ENCODE results near the gene DNAH8. TPM values are rescaled to one million over a fixed set of nuclear protein-coding genes. Genes with fewer than 3 reads are reported as not detected.

Gene DNAH8
- total RNA-seq, 2 experiments from 2014 or later: 0.03 to 0.05 TPM

GRCh38 chr6:39060467-39061160, 345.5 kb downstream of the DNAH8 start:
- Mint-ChIP-seq H3K27ac (no peak overlapping the region), H3K4me3 (no peak overlapping the region), H3K27me3 (peaks cover 6% of the 10 kb centered on the region), H3K4me1 (no peaks in the 10 kb centered on the region), H3K9me3 (no peaks in the 10 kb centered on the region), H3K36me3 (ENCODE audit: low read depth) (no peaks in the 10 kb centered on the region)
- CTCF ChIA-PET: interaction anchor here (1.4 kb wide), 1 partner anchor 64 kb away, joined by 3 read pairs; no protein-coding TSS in a partner anchor
- DNase-seq: no peak
- POLR2A ChIA-PET: no interaction called here

DNA sequence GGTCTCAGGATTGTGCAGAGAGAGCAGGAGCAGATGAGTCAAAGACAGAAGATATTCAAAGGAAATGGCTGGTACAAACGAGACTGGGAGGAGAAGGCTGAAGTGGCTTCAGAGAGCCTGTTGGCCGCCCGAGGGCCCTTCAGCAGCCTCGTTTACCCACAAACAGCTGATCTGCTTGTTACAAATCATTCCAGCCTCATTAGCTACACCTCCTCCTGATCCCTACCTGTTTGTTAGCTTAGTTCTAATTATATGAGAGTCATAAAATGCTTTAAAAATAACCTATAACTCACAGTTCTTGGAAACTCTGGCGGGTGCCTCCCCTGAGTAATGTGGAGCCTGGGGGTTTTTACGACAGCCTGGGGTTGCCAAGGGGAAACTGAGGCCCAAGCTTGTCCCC, 346.1 kb downstream of the DNAH8 start:
- POLR2A ChIA-PET: no interaction called here
- peaks cover 6% of the 10 kb centered on the region for H3K27me3 Mint-ChIP-seq

DNA sequence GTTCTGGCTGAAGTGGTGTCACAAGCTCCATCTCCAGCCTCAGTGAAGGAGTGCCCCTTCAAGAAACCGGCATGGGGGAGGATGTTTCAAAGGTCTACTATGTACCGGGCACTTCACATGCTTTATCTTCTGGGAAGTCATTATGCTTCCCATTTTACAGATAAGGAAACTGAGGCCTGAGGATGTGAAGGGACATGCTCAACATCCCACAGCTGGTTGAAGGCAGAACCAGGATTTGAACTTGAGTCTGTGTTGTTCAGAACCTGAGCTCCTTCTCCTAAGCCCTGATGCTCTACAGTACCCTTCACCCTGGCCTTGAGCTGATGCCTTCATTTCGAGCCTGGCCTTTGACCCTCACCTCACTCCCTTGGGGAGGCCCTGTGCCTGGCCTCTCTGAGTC, 346.5 kb downstream of the DNAH8 start:
- CTCF ChIA-PET: interaction anchor here (1.4 kb wide), 1 partner anchor 65 kb away, joined by 3 read pairs; no protein-coding TSS in a partner anchor
- no peak overlapping the region for H3K27ac Mint-ChIP-seq
- peaks cover 7% of the 10 kb centered on the region for H3K27me3 Mint-ChIP-seq

More for the DNA sequence above, 346.1 kb downstream of the DNAH8 start:
- Mint-ChIP-seq H3K4me1 (no peaks in the 10 kb centered on the region), H3K9me3 (no peaks in the 10 kb centered on the region), H3K36me3 (ENCODE audit: low read depth) (no peaks in the 10 kb centered on the region), H3K27ac (no peak overlapping the region), H3K4me3 (no peak overlapping the region)
- CTCF ChIA-PET: interaction anchor here (1.4 kb wide), 1 partner anchor 64 kb away, joined by 3 read pairs; no protein-coding TSS in a partner anchor
- DNase-seq: no peak

DNA sequence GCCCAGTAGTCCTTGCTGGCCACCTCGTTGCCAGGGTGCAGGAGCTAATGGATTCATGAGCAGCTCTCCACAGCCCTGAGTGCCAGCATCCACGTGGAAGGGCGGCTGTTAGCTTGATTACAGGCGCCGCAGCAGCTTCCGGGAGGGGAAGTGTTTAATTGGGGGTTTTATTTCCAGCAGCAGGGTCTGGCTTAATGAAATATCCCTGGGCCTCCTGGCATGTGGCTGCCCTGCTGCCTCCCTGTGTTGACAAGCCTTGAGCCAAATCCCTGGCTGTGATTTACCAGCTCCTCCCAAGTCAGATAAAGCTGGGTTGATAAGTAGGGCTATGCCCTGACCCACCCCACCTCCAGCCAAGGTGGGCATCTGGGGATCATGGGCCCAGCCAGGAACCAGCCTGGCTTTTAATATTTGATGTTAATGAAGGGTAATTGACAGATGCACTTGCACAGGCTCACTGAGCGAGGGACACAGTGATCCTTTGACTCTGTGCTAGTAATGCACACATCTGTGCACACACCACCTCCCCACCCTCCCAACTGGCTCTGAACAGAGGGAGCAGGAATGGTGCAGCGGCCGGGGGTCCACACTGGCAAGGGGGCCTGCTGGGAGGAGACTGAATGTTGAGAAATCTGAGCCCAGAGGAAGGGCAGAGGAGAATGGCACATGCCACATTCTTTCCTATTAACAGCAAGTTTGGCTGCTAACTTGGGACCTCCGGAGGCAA, 347.1 kb downstream of the DNAH8 start:
- H3K4me3 Mint-ChIP-seq: no peak overlapping the region
- H3K4me1 Mint-ChIP-seq: no peaks in the 10 kb centered on the region
- no peaks in the 10 kb centered on the region for H3K9me3 Mint-ChIP-seq
- peaks cover 7% of the 10 kb centered on the region for H3K27me3 Mint-ChIP-seq
- POLR2A ChIA-PET: no interaction called here
- no peaks in the 10 kb centered on the region for H3K36me3 Mint-ChIP-seq (ENCODE audit: low read depth)
- no peak overlapping the region for H3K27ac Mint-ChIP-seq
- CTCF ChIA-PET: no interaction called here
- no peak for DNase-seq

More for the DNA sequence above, 346.5 kb downstream of the DNAH8 start:
- POLR2A ChIA-PET: no interaction called here
- Mint-ChIP-seq H3K9me3 (no peaks in the 10 kb centered on the region), H3K36me3 (ENCODE audit: low read depth) (no peaks in the 10 kb centered on the region), H3K4me3 (no peak overlapping the region), H3K4me1 (no peaks in the 10 kb centered on the region)
- DNase-seq: no peak

GRCh38 chr6:39063526-39063925, 348.4 kb downstream of the DNAH8 start:
- Mint-ChIP-seq H3K4me3 (no peak overlapping the region), H3K27me3 (peaks cover 9% of the 10 kb centered on the region), H3K36me3 (ENCODE audit: low read depth) (no peaks in the 10 kb centered on the region), H3K27ac (no peak overlapping the region), H3K4me1 (no peaks in the 10 kb centered on the region), H3K9me3 (no peaks in the 10 kb centered on the region)
- POLR2A ChIA-PET: no interaction called here
- no peak for DNase-seq
- CTCF ChIA-PET: no interaction called here

DNA sequence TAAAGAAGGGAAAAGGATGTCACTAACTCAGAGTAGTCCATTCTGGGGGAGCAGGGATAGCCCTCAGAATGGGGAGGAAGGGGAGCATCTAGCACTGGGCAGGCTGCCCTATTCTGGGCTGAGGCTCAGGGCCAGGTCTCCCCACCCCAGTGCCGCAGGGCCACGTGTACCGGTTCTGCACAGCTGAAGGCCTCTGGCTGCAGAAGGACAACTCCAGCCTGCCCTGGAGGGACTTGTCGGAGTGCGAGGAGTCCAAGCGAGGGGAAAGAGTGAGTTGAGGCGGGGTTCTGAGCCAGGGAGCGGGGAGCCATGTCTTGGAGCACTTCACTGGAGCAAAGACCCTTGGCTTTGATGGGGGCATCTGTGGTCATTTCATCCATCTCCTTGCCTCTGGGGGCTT, 350.4 kb downstream of the DNAH8 start:
- H3K9me3 Mint-ChIP-seq: no peaks in the 10 kb centered on the region
- peaks cover 19% of the 10 kb centered on the region for H3K27me3 Mint-ChIP-seq
- no peaks in the 10 kb centered on the region for H3K36me3 Mint-ChIP-seq (ENCODE audit: low read depth)
- no peak overlapping the region for H3K27ac Mint-ChIP-seq
- POLR2A ChIA-PET: no interaction called here
- no peak for DNase-seq
- H3K4me1 Mint-ChIP-seq: no peaks in the 10 kb centered on the region
- no peak overlapping the region for H3K4me3 Mint-ChIP-seq
- CTCF ChIA-PET: no interaction called here

DNA sequence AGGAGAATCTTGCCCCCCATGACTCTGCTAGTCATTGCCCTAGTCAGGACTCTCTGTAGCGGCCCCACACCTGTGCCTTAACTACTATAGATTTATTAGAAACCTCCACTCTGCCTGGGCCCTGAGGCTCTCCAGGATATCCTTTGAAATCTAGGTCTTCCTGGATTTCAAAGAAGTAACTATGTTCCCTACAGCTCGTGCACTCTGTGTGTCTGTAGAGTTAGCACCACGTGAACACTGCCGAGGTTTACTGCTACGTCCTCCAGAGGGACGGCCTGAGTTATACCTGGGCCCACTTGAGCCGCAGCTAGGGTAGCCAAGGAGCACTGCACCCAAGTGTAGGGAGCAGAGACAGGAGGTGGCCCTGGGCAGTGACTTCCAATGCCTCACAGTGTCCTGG, 353.3 kb downstream of the DNAH8 start:
- no peak for DNase-seq
- ChIA-PET CTCF (no interaction called here), POLR2A (no interaction called here)
- no peaks in the 10 kb centered on the region for H3K9me3 Mint-ChIP-seq
- peaks cover 19% of the 10 kb centered on the region for H3K27me3 Mint-ChIP-seq
- H3K27ac Mint-ChIP-seq: no peak overlapping the region
- no peak overlapping the region for H3K4me3 Mint-ChIP-seq
- H3K36me3 Mint-ChIP-seq (ENCODE audit: low read depth): no peaks in the 10 kb centered on the region
- H3K4me1 Mint-ChIP-seq: no peaks in the 10 kb centered on the region

DNA sequence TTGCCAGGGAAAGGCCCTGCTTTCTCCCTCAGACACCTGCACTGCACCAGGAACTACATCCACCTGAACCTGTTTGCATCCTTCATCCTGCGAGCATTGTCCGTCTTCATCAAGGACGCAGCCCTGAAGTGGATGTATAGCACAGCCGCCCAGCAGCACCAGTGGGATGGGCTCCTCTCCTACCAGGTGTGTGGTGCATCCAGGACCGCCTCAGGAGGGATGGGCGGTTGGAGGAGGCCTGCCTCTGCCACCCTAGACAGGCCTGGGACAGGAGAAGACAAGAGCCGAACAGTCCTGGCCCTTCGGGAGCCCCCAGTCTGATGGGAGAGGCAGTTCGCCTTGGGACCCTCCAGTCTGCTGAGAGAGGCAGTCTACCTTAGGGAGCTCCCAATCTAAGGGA, 357.7 kb downstream of the DNAH8 start:
- H3K36me3 Mint-ChIP-seq (ENCODE audit: low read depth): no peaks in the 10 kb centered on the region
- POLR2A ChIA-PET: no interaction called here
- no peaks in the 10 kb centered on the region for H3K9me3 Mint-ChIP-seq
- H3K27me3 Mint-ChIP-seq: peaks cover 15% of the 10 kb centered on the region
- no peaks in the 10 kb centered on the region for H3K4me1 Mint-ChIP-seq
- H3K27ac Mint-ChIP-seq: no peak overlapping the region
- CTCF ChIA-PET: no interaction called here
- no peak for DNase-seq
- H3K4me3 Mint-ChIP-seq: no peak overlapping the region

DNA sequence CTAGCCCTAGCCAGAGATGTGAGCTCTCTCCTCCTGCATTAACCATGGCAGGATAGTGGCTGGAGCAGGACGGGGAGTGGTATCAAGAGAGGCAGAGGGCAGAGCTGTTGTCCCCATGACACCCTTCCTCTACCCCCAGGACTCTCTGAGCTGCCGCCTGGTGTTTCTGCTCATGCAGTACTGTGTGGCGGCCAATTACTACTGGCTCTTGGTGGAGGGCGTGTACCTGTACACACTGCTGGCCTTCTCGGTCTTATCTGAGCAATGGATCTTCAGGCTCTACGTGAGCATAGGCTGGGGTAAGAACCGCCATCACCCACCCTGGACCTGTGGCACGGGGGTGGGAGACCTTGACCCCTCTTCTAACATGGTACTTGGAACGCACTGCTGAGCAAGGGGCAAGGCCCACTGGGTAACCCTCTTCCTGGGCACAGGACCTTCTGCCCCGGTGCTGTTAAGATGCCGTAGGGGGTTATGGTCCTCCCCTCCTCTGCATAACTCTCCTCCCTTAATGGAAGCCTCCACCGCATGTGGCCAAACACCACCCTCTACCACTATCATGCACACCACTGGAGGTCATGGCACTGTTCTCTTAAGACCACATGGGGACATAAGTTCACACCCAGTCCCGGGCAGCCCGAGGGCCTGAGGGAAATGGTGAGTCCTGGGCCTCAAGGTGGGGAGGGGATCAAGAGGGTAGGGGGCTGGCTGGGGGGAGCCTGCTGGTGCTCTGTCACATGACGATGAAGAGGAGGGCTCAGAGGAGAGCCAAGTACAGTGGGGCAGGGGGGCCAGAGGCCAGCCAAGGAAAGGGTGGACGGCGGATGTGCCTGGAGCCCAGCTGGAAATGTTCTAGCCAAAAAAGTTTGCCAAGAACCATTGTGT, 358.6 kb downstream of the DNAH8 start:
- no peak overlapping the region for H3K4me3 Mint-ChIP-seq
- no peak for DNase-seq
- H3K36me3 Mint-ChIP-seq (ENCODE audit: low read depth): no peaks in the 10 kb centered on the region
- H3K4me1 Mint-ChIP-seq: no peaks in the 10 kb centered on the region
- ChIA-PET POLR2A (no interaction called here), CTCF (no interaction called here)
- H3K9me3 Mint-ChIP-seq: no peaks in the 10 kb centered on the region
- peaks cover 12% of the 10 kb centered on the region for H3K27me3 Mint-ChIP-seq
- H3K27ac Mint-ChIP-seq: no peak overlapping the region

DNA sequence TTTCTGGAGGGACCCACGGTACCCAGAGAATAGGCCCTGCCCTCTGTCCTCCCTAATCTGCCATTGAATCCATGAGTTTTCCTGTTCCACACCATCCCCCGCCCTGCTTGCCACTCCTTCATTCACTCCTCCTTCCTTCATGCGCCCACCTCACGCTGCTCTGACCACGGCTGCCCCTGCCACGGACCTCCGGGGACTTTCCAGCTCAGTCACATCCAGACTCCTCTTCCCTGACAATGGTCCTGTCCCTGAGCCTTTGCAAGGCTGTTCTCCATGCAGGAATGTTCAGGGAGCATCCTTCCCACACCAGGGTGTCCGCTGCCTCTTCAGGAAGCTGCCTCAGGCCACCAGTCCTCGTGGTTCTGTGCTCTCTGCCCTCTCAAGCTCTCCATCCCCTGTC, 359.4 kb downstream of the DNAH8 start:
- ChIA-PET POLR2A (no interaction called here), CTCF (no interaction called here)
- Mint-ChIP-seq H3K4me3 (no peak overlapping the region), H3K36me3 (ENCODE audit: low read depth) (no peaks in the 10 kb centered on the region), H3K9me3 (no peaks in the 10 kb centered on the region), H3K4me1 (no peaks in the 10 kb centered on the region), H3K27ac (no peak overlapping the region), H3K27me3 (peaks cover 8% of the 10 kb centered on the region)
- no peak for DNase-seq

DNA sequence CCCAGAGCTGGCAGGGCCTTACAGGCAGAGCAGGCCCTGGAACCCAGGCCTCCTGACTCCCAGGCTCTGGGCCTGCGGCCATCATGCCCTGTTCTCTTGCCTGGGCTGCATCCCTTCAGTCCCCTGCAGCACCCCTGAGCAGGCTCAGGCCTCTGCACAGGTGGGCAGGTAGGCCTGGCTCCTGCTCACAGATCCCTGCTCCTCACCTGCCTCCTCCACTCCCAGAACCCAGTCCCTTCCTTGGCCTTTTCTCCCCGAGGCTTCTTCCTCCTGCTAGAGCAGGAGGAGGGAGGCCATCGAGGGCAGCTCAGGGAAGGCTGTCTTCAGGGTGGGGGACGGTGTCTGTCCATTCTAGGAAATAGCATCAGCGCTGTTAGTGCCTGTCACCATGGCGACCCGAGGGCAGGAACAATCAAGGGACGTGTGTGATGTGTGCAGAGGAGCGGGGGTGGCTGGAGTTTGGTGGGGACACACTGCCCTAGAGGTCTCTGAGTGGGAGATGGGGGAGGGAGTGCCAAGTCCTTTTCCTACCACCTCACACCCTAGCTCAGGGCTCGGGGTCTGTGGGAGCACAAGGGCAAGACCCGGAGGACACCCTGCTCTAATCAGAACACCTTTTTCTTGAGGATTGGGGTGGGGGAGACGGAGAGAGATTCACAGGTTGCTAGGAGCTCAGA, 360.0 kb downstream of the DNAH8 start:
- Mint-ChIP-seq H3K9me3 (no peaks in the 10 kb centered on the region), H3K27ac (no peak overlapping the region), H3K4me3 (no peak overlapping the region), H3K27me3 (peaks cover 7% of the 10 kb centered on the region), H3K4me1 (no peaks in the 10 kb centered on the region), H3K36me3 (ENCODE audit: low read depth) (no peaks in the 10 kb centered on the region)
- ChIA-PET CTCF (no interaction called here), POLR2A (no interaction called here)
- peak; percentile 11 for DNase-seq

DNA sequence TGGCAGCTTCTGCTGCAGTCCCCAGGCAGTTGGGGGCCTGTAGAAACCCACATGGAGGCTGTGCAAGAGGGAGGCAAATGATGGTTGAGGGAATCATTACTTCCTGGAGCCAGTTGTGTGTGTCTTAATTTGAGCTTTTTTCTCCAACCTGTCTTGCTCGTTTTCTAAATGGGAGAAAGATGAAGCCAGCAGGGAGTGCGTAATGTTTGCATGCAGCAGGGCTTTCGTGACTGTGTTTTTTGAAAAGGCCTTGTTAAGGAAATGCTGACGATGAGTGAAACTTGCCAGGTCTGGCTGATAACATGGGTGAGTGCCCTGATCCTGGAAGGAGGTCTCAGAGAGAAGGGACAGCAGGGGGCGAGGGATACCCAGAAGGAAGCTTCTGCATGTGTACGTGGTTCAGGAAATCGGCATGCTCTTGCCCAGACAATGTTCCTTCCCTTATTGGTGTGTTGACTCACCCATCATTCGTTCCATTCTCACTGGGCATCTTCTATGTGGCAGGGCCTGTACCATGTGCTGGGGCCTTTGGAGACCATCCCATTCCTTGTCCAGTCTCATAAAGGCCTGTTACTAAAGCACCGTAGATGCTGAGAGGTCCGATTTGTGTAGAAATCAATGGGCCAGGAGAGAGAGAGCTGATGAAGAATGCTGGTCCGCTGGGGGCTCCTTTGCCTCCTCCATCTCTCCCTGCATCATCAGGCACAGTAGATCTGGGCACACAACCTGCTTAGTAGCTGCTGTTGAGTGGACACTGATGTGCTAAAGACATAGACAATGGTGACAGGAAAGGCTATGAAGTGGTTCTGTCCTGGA, 360.9 kb downstream of the DNAH8 start:
- peak; percentile 11 for DNase-seq
- peaks cover 3% of the 10 kb centered on the region for H3K27me3 Mint-ChIP-seq
- H3K4me1 Mint-ChIP-seq: no peaks in the 10 kb centered on the region
- ChIA-PET POLR2A (no interaction called here), CTCF (no interaction called here)
- H3K27ac Mint-ChIP-seq: no peak overlapping the region
- H3K9me3 Mint-ChIP-seq: no peaks in the 10 kb centered on the region
- no peak overlapping the region for H3K4me3 Mint-ChIP-seq
- H3K36me3 Mint-ChIP-seq (ENCODE audit: low read depth): no peaks in the 10 kb centered on the region

Measured in activated CD4-positive, alpha-beta memory T cell treated with anti-CD3 and anti-CD28 coated beads, Interleukin-2, amount 10 ng/mL, durations not matched to agents 7 days and 5 days (primary cell).